HG03097 (cell line): ENCODE measurements around the gene DMXL2.
"Not testable (repeated sequence)": the region's sequence is repeated elsewhere in the genome, so short reads cannot be mapped to it uniquely, and the experiment has no call there.

Experiments
- ATAC-seq: cut with Tn5 transposase; IDR thresholded peaks from one replicate; pipeline ENCODE4 v1.9.1; 2021; ENCODE audit not compliant: unreplicated experiment, low FRiP score

DMXL2 gene

GRCh38 chr15:51496246-51496645, 126.3 kb downstream of the DMXL2 start:
- no peak for ATAC-seq

GRCh38 chr15:51494411-51495314, 127.9 kb downstream of the DMXL2 start:
- no peak for ATAC-seq

GRCh38 chr15:51493892-51494291, 128.7 kb downstream of the DMXL2 start:
- ATAC-seq, result no peak

GRCh38 chr15:51492528-51492927, 130.0 kb downstream of the DMXL2 start:
- no peak for ATAC-seq

- no peak for ATAC-seq
Observed at GRCh38 chr15:51491941-51492340, 130.6 kb downstream of the DMXL2 start.

- ATAC-seq, result no peak
Observed at GRCh38 chr15:51484781-51485180, 137.8 kb downstream of the DMXL2 start.

GRCh38 chr15:51483985-51484384, 138.6 kb downstream of the DMXL2 start:
- no peak for ATAC-seq

GRCh38 chr15:51483520-51483919, 139.1 kb downstream of the DMXL2 start:
- ATAC-seq, result no peak

GRCh38 chr15:51475736-51476135, 146.8 kb downstream of the DMXL2 start:
- no peak for ATAC-seq

GRCh38 chr15:51470512-51470911, 152.1 kb downstream of the DMXL2 start:
- no peak for ATAC-seq

GRCh38 chr15:51460796-51461195, 161.8 kb downstream of the DMXL2 start:
- no peak for ATAC-seq

- ATAC-seq, result no peak
Observed at GRCh38 chr15:51450001-51450400, 172.6 kb downstream of the DMXL2 start.

- ATAC-seq, result no peak
Observed at GRCh38 chr15:51448622-51449399, 173.8 kb downstream of the DMXL2 start.

- no peak for ATAC-seq
Observed at GRCh38 chr15:51447855-51448621, 174.5 kb downstream of the DMXL2 start.

GRCh38 chr15:51446029-51446744, 176.4 kb downstream of the DMXL2 start:
- ATAC-seq, result not testable (repeated sequence)

- ATAC-seq, result no peak
Observed at GRCh38 chr15:51444807-51445206, 177.8 kb downstream of the DMXL2 start.

- ATAC-seq, result no peak
Observed at GRCh38 chr15:51444112-51444511, 178.5 kb downstream of the DMXL2 start.

- no peak for ATAC-seq
Observed at GRCh38 chr15:51443282-51443914, 179.2 kb downstream of the DMXL2 start.

GRCh38 chr15:51438526-51438925, 184.0 kb downstream of the DMXL2 start:
- ATAC-seq, result no peak

- ATAC-seq, result no peak
Observed at GRCh38 chr15:51425517-51426040, 197.0 kb downstream of the DMXL2 start.
